Gastroesophageal sphincter (tissue), 4 donors: Measurements from ENCODE around the gene SEMA4A. TPM values are rescaled to one million over a fixed set of nuclear protein-coding genes. Genes with fewer than 3 reads are reported as not detected.

Source experiments
- ATAC-seq: fragments of 150-250 bp; one replicate; pipeline ENCODE4 v1.9.1; 2016; ENCODE audit warnings: mild to moderate bottlenecking, moderate library complexity
- H3K27ac ChIP-seq, 4 donors: fragments of 200-600 bp; sonication (generic) in 3 of 4; 1 replicate in 3 of 4; 2 replicates in 1 of 4; pipeline ENCODE4 v1.5.1; 2016 to 2019
- H3K27me3 ChIP-seq: fragments of 200-600 bp; sonication (generic); one replicate; pipeline ENCODE4 v1.5.1; 2019
- H3K36me3 ChIP-seq, 2 donors: fragments of 200-600 bp; sonication (generic); one replicate each; pipeline ENCODE4 v1.5.1; 2019; ENCODE audit warnings: control low read depth in 1 of 2
- H3K4me1 ChIP-seq, 3 donors: fragments of 200-600 bp; sonication (generic); 1 replicate in 2 of 3; 2 replicates in 1 of 3; pipeline ENCODE4 v1.5.1; 2016 to 2019; ENCODE audit warnings: control low read depth in 2 of 3
- H3K4me3 ChIP-seq, 2 donors: fragments of 200-600 bp; sonication (generic); one replicate each; pipeline ENCODE4 v1.5.1; 2019; ENCODE audit warnings: mild to moderate bottlenecking in 1 of 2, moderate library complexity in 1 of 2
- H3K9me3 ChIP-seq, 3 donors: fragments of 200-600 bp; sonication (generic); one replicate each; pipeline ENCODE4 v1.5.1; 2017 to 2019; ENCODE audit warnings: control low read depth in 2 of 3
- EP300 ChIP-seq: sonication (generic); formaldehyde crosslinking; IDR thresholded peaks from one replicate; pipeline ENCODE4 v1.6.1; 2017; ENCODE audit warnings: antibody characterized with exemption, mild to moderate bottlenecking
- POLR2A ChIP-seq, 2 donors: fragments of 450-650 bp; IDR thresholded peaks; one replicate each; pipeline ENCODE4 v1.6.1; 2017; ENCODE audit warnings: antibody characterized with exemption in 2 of 2, mild to moderate bottlenecking in 2 of 2, moderate library complexity in 1 of 2
- POLR2AphosphoS5 ChIP-seq: sonication (generic); formaldehyde crosslinking; IDR thresholded peaks from one replicate; pipeline ENCODE4 v1.6.1; 2017; ENCODE audit warnings: antibody characterized with exemption
- WGBS, 2 donors: methylation state at CpG; one replicate each; pipeline ENCODE4 v1.1.5; 2018; ENCODE audit warnings: low coverage in 1 of 2; 5-methylcytosine and 5-hydroxymethylcytosine counted together
- total RNA-seq, 4 donors: library from RNA; depleted of rRNA; stranded (reverse); fragments of >200 nt; gene quantifications; one replicate each; pipeline ENCODE4 v1.1.0, GENCODE V29; 2016
- TF ChIP-seq, protein P1 (sequence below), 4 experiments: fragments of 200-600 bp in 2 of 4; fragments of 450-650 bp in 2 of 4; sonication (generic) in 1 of 4; IDR thresholded peaks; one replicate each; pipeline ENCODE4 v1.5.1; 2017 to 2019; ENCODE audit warnings: antibody characterized with exemption in 4 of 4, mild to moderate bottlenecking in 2 of 4, moderate library complexity in 2 of 4

SEMA4A gene
- total RNA-seq, 4 donors from 2014 or later, result 1.7 to 7.5 (median 3.4) TPM

DNA sequence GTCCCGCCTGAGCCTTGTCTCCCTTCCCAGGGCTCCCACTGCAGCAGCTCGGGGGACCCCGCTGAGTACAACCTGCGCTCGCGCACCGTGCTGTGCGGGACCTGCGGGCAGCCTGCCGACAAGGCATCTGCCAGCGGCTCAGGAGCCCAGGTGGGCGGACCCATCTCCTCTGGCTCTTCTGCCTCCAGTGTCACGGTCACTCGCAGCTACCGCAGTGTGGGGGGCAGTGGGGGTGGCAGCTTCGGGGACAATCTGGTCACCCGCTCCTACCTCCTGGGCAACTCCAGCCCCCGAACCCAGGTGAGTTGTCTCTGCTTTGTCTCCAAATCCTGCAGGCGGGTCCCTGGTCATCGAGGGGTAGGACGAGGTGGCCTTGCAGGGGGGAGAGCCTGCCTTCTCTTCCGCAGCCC lies 14.9 kb upstream of the SEMA4A start:
- H3K27me3 ChIP-seq, result no peaks in the 10 kb centered on the region
- H3K4me1 ChIP-seq, result peaks cover 4 to 65% (median 13%) of the 10 kb centered on the region in 3 donors
- peak overlapping the region in 3 of 4 donors; percentile 38 to 83 (median 81) for H3K27ac ChIP-seq
- ATAC-seq, result no peak
- no peaks in the 10 kb centered on the region for H3K9me3 ChIP-seq
- no peak for TF ChIP-seq POLR2AphosphoS5
- no peak for TF ChIP-seq POLR2A (IDR thresholded peaks at IDR 0.05)
- TF ChIP-seq, protein P1, sequence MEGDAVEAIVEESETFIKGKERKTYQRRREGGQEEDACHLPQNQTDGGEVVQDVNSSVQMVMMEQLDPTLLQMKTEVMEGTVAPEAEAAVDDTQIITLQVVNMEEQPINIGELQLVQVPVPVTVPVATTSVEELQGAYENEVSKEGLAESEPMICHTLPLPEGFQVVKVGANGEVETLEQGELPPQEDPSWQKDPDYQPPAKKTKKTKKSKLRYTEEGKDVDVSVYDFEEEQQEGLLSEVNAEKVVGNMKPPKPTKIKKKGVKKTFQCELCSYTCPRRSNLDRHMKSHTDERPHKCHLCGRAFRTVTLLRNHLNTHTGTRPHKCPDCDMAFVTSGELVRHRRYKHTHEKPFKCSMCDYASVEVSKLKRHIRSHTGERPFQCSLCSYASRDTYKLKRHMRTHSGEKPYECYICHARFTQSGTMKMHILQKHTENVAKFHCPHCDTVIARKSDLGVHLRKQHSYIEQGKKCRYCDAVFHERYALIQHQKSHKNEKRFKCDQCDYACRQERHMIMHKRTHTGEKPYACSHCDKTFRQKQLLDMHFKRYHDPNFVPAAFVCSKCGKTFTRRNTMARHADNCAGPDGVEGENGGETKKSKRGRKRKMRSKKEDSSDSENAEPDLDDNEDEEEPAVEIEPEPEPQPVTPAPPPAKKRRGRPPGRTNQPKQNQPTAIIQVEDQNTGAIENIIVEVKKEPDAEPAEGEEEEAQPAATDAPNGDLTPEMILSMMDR (IDR thresholded peaks at IDR 0.05), result no peak
- no peak for TF ChIP-seq EP300
- H3K4me3 ChIP-seq, result no peak overlapping the region
- H3K36me3 ChIP-seq, result peaks cover 4 to 66% of the 10 kb centered on the region in 2 donors
- no CpG with 5 or more reads among the region's 22 CpGs for whole genome bisulfite sequencing, 2 donors

DNA sequence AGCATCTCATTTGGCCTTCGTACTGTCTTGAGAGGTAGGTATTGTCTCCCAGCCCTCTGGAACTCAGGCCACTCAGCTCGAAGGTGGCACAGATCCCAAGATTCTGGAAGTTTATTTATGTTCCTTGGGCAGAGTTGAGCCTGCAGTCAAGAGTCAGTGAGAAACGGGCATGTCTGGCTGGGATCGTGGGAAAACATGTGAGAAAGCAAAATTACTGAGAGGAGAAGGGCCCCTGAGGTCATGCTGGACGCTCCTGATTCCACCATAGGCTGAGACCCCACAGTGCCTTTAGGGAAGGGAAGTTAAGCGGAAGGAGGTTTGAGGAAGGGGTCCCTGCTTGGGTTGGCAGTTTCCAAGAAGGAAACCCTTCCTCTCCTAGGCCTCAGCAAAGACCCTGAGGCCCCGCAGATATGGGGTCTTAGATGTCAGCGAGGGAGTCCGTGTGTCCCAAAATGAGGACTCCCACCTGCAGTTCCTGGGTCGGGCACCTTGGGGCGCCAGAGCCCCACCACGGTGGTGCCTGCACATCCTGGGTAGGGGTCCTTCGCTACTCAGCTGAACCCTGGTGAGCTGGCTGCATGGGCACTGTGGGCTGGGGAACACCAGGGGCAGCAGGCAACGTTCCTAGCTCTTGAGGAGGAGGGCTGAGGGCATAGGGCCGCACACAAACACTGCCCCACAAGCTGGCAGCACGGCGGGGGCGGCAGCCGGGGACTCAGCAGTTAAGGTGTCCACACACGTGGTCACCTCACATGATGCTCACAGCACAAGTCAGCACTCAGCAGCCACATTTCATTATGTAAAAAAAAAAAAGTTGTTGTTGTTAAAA lies 12.3 kb upstream of the SEMA4A start:
- ATAC-seq, result peak; percentile 60
- H3K27ac ChIP-seq, result peak overlapping the region; percentile 51 to 88 (median 82)
- peaks cover 4 to 80% (median 17%) of the 10 kb centered on the region in 3 donors for H3K4me1 ChIP-seq
- H3K36me3 ChIP-seq, result peaks cover 2 to 39% of the 10 kb centered on the region in 2 donors
- TF ChIP-seq POLR2AphosphoS5 (peak; percentile 68), EP300 (no peak)
- TF ChIP-seq, protein P1 (IDR thresholded peaks at IDR 0.05), result peak in 3 of 4 experiments; percentile 47 to 58 (median 58)
- no peaks in the 10 kb centered on the region for H3K27me3 ChIP-seq
- no peaks in the 10 kb centered on the region for H3K9me3 ChIP-seq
- WGBS, 2 donors, result 37 to 38% methylated on average over 1 to 3 of the region's 20 CpGs
- H3K4me3 ChIP-seq, result no peak overlapping the region

DNA sequence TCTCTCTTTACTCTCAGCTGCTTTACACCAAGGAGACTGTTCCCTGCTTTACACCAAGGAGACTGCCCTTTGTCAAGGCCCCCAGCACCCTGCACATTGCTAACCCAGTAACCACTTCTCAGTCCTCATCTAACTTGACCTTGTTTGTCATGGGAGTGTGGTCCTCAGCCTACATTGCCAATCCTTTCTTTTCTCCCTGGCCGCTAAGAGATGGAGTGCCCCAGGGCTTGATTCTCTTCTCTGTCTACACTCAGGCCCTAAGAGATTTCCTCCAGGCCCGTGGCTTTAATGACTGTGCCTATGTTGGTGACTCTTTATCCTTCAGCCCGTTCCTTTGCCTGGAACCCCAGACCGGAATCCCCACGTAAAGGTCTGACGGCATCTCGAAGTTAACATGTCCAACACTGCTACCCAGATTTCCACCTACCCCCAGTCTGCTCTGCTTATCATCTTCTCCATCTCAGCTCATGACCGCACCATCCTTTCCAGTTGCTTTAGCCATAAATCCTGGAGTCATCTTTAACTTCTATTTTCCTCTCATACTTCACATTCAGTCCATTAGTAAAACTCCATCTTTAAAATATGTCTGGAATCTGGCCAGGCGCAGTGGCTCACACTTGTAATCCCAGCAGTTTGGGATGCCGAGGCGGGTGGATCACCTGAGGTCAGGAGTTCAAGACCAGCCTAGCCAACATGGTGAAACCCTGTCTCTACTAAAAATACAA lies 9.5 kb upstream of the SEMA4A start:
- WGBS, 2 donors, result 38 to 45% methylated on average over 9 to 11 of the region's 11 CpGs
- no peaks in the 10 kb centered on the region for H3K9me3 ChIP-seq
- peak overlapping the region in 3 of 4 donors; percentile 39 to 76 (median 54) for H3K27ac ChIP-seq
- H3K27me3 ChIP-seq, result no peaks in the 10 kb centered on the region
- TF ChIP-seq, protein P1 (IDR thresholded peaks at IDR 0.05), result no peak
- TF ChIP-seq POLR2AphosphoS5, result peak; percentile 67
- H3K4me1 ChIP-seq, result peaks cover 10 to 72% (median 27%) of the 10 kb centered on the region in 3 donors
- peaks cover 0 to 11% of the 10 kb centered on the region in 2 donors for H3K36me3 ChIP-seq
- H3K4me3 ChIP-seq, result no peak overlapping the region
- ATAC-seq, result no peak

DNA sequence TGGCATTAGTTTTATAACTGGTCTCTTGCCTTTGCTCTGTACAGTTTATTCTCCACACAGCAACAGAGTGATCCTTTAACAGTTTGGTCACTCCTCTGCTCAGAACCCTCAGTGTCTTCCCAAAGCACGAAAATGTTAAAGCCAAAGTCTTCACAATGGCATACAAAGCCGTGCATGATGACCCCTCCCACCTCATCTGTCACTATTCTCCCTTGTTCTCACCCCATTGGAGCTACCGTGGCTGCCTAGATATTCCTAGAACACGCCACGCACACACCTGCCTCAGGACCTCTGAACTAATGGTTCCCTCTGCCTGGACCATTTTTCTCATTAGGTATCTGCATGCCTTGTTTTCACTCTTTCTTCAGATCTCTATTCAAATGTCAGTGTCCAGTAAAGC lies 8.6 kb upstream of the SEMA4A start:
- peaks cover 0 to 3% of the 10 kb centered on the region in 2 donors for H3K36me3 ChIP-seq
- peak overlapping the region in 2 of 4 donors; percentile 39 to 76 for H3K27ac ChIP-seq
- TF ChIP-seq, protein P1 (IDR thresholded peaks at IDR 0.05), result no peak
- TF ChIP-seq POLR2A (IDR thresholded peaks at IDR 0.05), result no peak
- peak; percentile 6 for TF ChIP-seq POLR2AphosphoS5
- no peak for TF ChIP-seq EP300
- no peak overlapping the region for H3K4me3 ChIP-seq
- no peaks in the 10 kb centered on the region for H3K9me3 ChIP-seq
- H3K4me1 ChIP-seq, result peaks cover 10 to 64% (median 24%) of the 10 kb centered on the region in 3 donors
- ATAC-seq, result no peak
- 44 to 54% methylated on average over 4 to 5 of the region's 5 CpGs for WGBS, 2 donors
- H3K27me3 ChIP-seq, result peaks cover 6% of the 10 kb centered on the region
